Activated CD8-positive, alpha-beta T cell treated with anti-CD3 and anti-CD28 coated beads, Interleukin-2, amount 10 ng/mL, durations not matched to agents 7 days and 5 days (primary cell): Measurements from ENCODE around the gene SH2D5. TPM values are rescaled to one million over a fixed set of nuclear protein-coding genes. Genes with fewer than 3 reads are reported as not detected.
"Not testable (repeated sequence)": the region's sequence is repeated elsewhere in the genome, so short reads cannot be mapped to it uniquely, and the experiment has no call there.

ENCODE experiments used
- ATAC-seq: fragments of 150-1000 bp; cut with Tn5 transposase; one replicate; pipeline ENCODE4 v1.10.0; 2021; ENCODE audit warnings: moderate library complexity
- CTCF ChIA-PET: fragments of 350-600 bp; sonication (Branson Sonifier 250); formaldehyde crosslinking; loops from one replicate; lab custom pipeline; 2021; ENCODE audit warnings: antibody characterized with exemption; lab: Charles Lee
- POLR2A ChIA-PET: fragments of 350-600 bp; sonication (Branson Sonifier 250); formaldehyde crosslinking; loops from one replicate; lab custom pipeline; 2021; ENCODE audit warnings: antibody characterized with exemption; lab: Charles Lee
- DNase-seq: peaks from one replicate; pipeline ENCODE4 v3.0.0-alpha.2; 2020
- H3K27ac Mint-ChIP-seq: one replicate; pipeline ENCODE4 v1.8.0; 2021; ENCODE audit warnings: mild to moderate bottlenecking, mixed read lengths
- H3K27me3 Mint-ChIP-seq: one replicate; pipeline ENCODE4 v1.8.0; 2021; ENCODE audit warnings: low read depth, mixed read lengths
- H3K36me3 Mint-ChIP-seq: one replicate; pipeline ENCODE4 v1.8.0; 2021; ENCODE audit warnings: low read depth, mixed read lengths
- H3K4me1 Mint-ChIP-seq: one replicate; pipeline ENCODE4 v1.8.0; 2021; ENCODE audit warnings: low read depth, mixed read lengths
- H3K4me3 Mint-ChIP-seq: one replicate; pipeline ENCODE4 v1.8.0; 2021; ENCODE audit warnings: mild to moderate bottlenecking, mixed read lengths
- H3K9me3 Mint-ChIP-seq: one replicate; pipeline ENCODE4 v1.8.0; 2022; ENCODE audit warnings: mixed read lengths; ENCODE audit not compliant: insufficient read depth
- total RNA-seq, 2 experiments: library from RNA; stranded (reverse); gene quantifications; one replicate each; pipeline ENCODE4 v1.2.3, GENCODE V29; 2021

Gene SH2D5
- total RNA-seq, 2 experiments from 2014 or later: 0.05 TPM; not detected in 1

- H3K27me3 Mint-ChIP-seq: peaks cover 28% of the 10 kb centered on the region
- no peak overlapping the region for H3K27ac Mint-ChIP-seq
- ATAC-seq: no peak
- H3K4me1 Mint-ChIP-seq: peaks cover 4% of the 10 kb centered on the region
- no peak overlapping the region for H3K4me3 Mint-ChIP-seq
- ChIA-PET POLR2A (no interaction called here), CTCF (interaction anchor here (1.3 kb wide), 1 partner anchor 510 kb away, joined by 3 read pairs; no protein-coding TSS in a partner anchor)
- no peaks in the 10 kb centered on the region for H3K9me3 Mint-ChIP-seq
- H3K36me3 Mint-ChIP-seq: no peaks in the 10 kb centered on the region
- no peak for DNase-seq
Measured at GRCh38 chr1:20685099-20685662, 47.3 kb downstream of the SH2D5 start.

DNA sequence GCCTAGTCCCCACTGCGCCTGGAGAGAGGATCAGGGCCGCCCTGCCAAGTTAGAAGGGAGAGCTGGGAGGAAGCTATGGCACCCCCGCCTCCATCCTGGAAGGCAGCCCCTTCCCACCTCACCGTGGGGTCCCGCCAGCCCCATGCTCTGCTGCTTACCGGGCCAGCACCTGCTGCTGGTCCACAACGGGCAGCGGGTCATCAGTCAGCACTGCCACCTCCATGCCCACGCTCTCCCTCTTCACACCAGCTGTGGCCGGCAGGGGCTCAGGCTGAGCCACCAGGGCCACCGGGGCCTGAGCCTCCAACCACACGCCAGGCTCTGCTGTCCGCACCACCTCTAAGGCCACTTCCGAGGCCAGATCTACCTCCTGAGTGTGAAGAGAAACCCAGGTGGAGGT is 47.9 kb downstream of the SH2D5 start:
- no peak for DNase-seq
- ChIA-PET POLR2A (no interaction called here), CTCF (interaction anchor here (0.8 to 1.3 kb wide), 2 partner anchors 12 to 510 kb away, joined by 3 read pairs; no protein-coding TSS in a partner anchor)
- peaks cover 31% of the 10 kb centered on the region for H3K27me3 Mint-ChIP-seq
- H3K4me3 Mint-ChIP-seq: no peak overlapping the region
- ATAC-seq: no peak
- H3K9me3 Mint-ChIP-seq: no peaks in the 10 kb centered on the region
- H3K4me1 Mint-ChIP-seq: peaks cover 4% of the 10 kb centered on the region
- H3K36me3 Mint-ChIP-seq: no peaks in the 10 kb centered on the region
- no peak overlapping the region for H3K27ac Mint-ChIP-seq

GRCh38 chr1:20684050-20684620 is 48.4 kb downstream of the SH2D5 start:
- Mint-ChIP-seq H3K27me3 (peaks cover 31% of the 10 kb centered on the region), H3K9me3 (no peaks in the 10 kb centered on the region), H3K27ac (no peak overlapping the region), H3K36me3 (no peaks in the 10 kb centered on the region), H3K4me1 (peaks cover 8% of the 10 kb centered on the region), H3K4me3 (no peak overlapping the region)
- no peak for DNase-seq
- CTCF ChIA-PET: interaction anchor here (0.8 to 1.3 kb wide), 2 partner anchors 13 to 511 kb away, joined by 3 read pairs; no protein-coding TSS in a partner anchor
- POLR2A ChIA-PET: no interaction called here
- ATAC-seq: no peak

GRCh38 chr1:20683614-20684013 is 48.9 kb downstream of the SH2D5 start:
- Mint-ChIP-seq H3K36me3 (no peaks in the 10 kb centered on the region), H3K4me3 (no peak overlapping the region), H3K27ac (no peak overlapping the region), H3K4me1 (peaks cover 12% of the 10 kb centered on the region), H3K9me3 (no peaks in the 10 kb centered on the region), H3K27me3 (peaks cover 34% of the 10 kb centered on the region)
- CTCF ChIA-PET: interaction anchor here (0.8 to 2.0 kb wide), 2 partner anchors 13 kb away, joined by 3 to 6 read pairs; no protein-coding TSS in a partner anchor
- POLR2A ChIA-PET: no interaction called here
- no peak for ATAC-seq
- no peak for DNase-seq

DNA sequence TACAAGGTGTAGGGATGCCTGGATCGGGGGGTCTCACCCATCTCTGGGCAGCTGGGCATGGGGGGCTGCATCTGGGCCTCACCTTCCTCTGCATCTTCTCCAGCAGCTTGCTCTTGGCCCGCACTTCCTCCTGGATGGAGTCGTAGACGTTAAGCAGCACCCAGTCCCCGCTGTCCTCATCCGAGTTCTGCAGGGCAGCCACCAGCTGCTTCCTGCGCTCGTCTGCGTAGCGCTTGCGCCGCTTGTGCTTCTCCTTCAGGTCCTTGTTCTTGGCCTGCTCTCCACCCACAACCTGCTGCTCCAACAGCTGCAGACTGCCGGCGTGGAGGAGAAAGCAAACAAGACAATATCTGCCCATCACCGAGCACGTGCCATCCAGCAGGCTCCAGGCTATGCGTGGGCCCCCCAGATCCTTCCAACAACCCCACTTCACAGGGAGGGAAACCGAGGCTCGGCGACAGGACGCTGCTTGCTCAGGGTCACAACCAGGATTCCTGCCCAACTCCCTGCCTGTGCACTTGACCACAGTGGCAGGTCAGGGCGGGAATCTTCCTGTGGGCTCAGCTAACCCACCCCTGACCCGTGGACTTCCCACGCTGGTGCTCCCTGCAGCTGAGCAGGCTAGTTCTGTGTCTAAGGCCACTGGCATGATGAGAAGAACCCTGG is 49.8 kb downstream of the SH2D5 start:
- Mint-ChIP-seq H3K27me3 (peaks cover 35% of the 10 kb centered on the region), H3K4me3 (no peak overlapping the region), H3K36me3 (peaks cover 3% of the 10 kb centered on the region), H3K4me1 (peaks cover 19% of the 10 kb centered on the region), H3K27ac (no peak overlapping the region), H3K9me3 (no peaks in the 10 kb centered on the region)
- DNase-seq (no peak), ATAC-seq (no peak)
- CTCF ChIA-PET: interaction anchor here (2.0 kb wide), 1 partner anchor 14 kb away, joined by 6 read pairs; no protein-coding TSS in a partner anchor
- POLR2A ChIA-PET: no interaction called here

GRCh38 chr1:20681999-20682398 is 50.5 kb downstream of the SH2D5 start:
- POLR2A ChIA-PET: no interaction called here
- Mint-ChIP-seq H3K4me1 (peaks cover 21% of the 10 kb centered on the region), H3K27me3 (peaks cover 35% of the 10 kb centered on the region), H3K4me3 (no peak overlapping the region), H3K9me3 (no peaks in the 10 kb centered on the region), H3K27ac (no peak overlapping the region), H3K36me3 (peaks cover 7% of the 10 kb centered on the region)
- ATAC-seq: no peak
- CTCF ChIA-PET: interaction anchor here (1.2 to 2.0 kb wide), 2 partner anchors 15 to 48 kb away, joined by 3 to 6 read pairs; no protein-coding TSS in a partner anchor
- DNase-seq: no peak

GRCh38 chr1:20680269-20680668 is 52.2 kb downstream of the SH2D5 start:
- ATAC-seq (no peak), DNase-seq (no peak)
- ChIA-PET POLR2A (no interaction called here), CTCF (no interaction called here)
- Mint-ChIP-seq H3K27me3 (peaks cover 35% of the 10 kb centered on the region), H3K36me3 (peaks cover 7% of the 10 kb centered on the region), H3K4me1 (peaks cover 21% of the 10 kb centered on the region), H3K27ac (no peak overlapping the region), H3K9me3 (no peaks in the 10 kb centered on the region), H3K4me3 (no peak overlapping the region)

DNA sequence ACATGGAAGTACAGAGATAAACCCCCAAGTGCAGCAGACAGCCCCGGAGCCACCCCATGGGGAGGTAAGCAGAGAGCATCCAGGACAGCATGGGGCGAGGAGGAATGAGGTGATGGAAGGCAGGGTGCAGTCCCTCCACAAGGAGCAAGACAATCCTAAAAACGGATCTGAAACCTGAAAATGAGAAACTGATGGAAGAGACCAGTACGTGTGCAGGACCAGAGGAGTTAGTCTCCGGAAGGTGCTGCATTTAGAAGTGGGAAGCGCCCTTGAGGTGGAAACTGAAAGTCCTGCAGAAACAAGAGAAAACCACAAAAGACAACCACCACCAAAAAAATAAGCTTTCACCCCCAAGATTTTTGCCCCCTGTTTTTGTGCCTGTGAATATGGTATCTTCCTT is 53.9 kb downstream of the SH2D5 start:
- H3K9me3 Mint-ChIP-seq: no peaks in the 10 kb centered on the region
- H3K4me1 Mint-ChIP-seq: peaks cover 21% of the 10 kb centered on the region
- peaks cover 7% of the 10 kb centered on the region for H3K36me3 Mint-ChIP-seq
- peak overlapping the region; percentile 65 for H3K27ac Mint-ChIP-seq
- ChIA-PET POLR2A (interaction anchor here (0.6 to 0.7 kb wide), 2 partner anchors 109 to 1371 kb away, joined by 4 to 5 read pairs; partner anchors contain the start of gene HP1BP3), CTCF (interaction anchor here (0.7 to 1.1 kb wide), 5 partner anchors 17 to 127 kb away, joined by 3 to 4 read pairs (median 3); partner anchors contain the start of gene DDOST)
- H3K27me3 Mint-ChIP-seq: peaks cover 33% of the 10 kb centered on the region
- ATAC-seq (peak; percentile 74), DNase-seq (peak; percentile 63)
- H3K4me3 Mint-ChIP-seq: peak overlapping the region; percentile 56

GRCh38 chr1:20673626-20674025 is 58.9 kb downstream of the SH2D5 start:
- H3K36me3 Mint-ChIP-seq, POLR2A ChIA-PET, DNase-seq, H3K4me3 Mint-ChIP-seq, H3K27ac Mint-ChIP-seq, H3K9me3 Mint-ChIP-seq, H3K4me1 Mint-ChIP-seq, ATAC-seq: not testable (repeated sequence)
- CTCF ChIA-PET: interaction anchor here (1.0 to 1.7 kb wide), 2 partner anchors 23 to 98 kb away, joined by 3 to 6 read pairs; no protein-coding TSS in a partner anchor
- H3K27me3 Mint-ChIP-seq: peaks cover 12% of the 10 kb centered on the region

DNA sequence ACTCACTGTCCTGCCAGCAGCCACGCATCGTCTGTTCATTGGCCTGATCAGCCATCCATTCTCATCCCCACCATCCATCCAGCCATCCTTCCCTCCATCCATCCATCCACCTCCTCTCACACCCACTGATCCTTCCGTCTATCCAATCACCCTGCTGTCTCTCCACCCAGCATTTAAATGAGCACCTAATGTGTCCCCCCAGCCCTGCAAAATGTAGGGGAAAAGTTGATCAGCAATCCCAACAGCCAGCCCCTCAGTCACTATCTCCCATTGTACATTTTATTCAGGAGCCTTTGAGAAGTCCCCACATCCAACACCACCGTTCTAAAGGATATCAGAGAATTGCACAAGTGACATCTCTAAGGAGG is 60.3 kb downstream of the SH2D5 start:
- POLR2A ChIA-PET: no interaction called here
- CTCF ChIA-PET: no interaction called here

GRCh38 chr1:20670936-20671335 is 61.6 kb downstream of the SH2D5 start:
- no peak overlapping the region for H3K4me3 Mint-ChIP-seq
- ATAC-seq (no peak), DNase-seq (no peak)
- H3K27me3 Mint-ChIP-seq: peaks cover 10% of the 10 kb centered on the region
- CTCF ChIA-PET: no interaction called here
- POLR2A ChIA-PET: no interaction called here
- no peaks in the 10 kb centered on the region for H3K9me3 Mint-ChIP-seq
- H3K36me3 Mint-ChIP-seq: peaks cover 3% of the 10 kb centered on the region
- H3K27ac Mint-ChIP-seq: no peak overlapping the region
- peaks cover 6% of the 10 kb centered on the region for H3K4me1 Mint-ChIP-seq

More for the DNA sequence above, 60.3 kb downstream of the SH2D5 start:
- no peak overlapping the region for H3K27ac Mint-ChIP-seq
- H3K4me1 Mint-ChIP-seq: no peaks in the 10 kb centered on the region
- peaks cover 10% of the 10 kb centered on the region for H3K27me3 Mint-ChIP-seq
- no peak overlapping the region for H3K4me3 Mint-ChIP-seq
- ATAC-seq: no peak
- H3K9me3 Mint-ChIP-seq: no peaks in the 10 kb centered on the region
- H3K36me3 Mint-ChIP-seq: peaks cover 2% of the 10 kb centered on the region
- no peak for DNase-seq
